ENCODE data around the gene RFX2. TPM values are rescaled to one million over a fixed set of nuclear protein-coding genes. Genes with fewer than 3 reads are reported as not detected.

Gene RFX2
- total RNA-seq, 4 donors from 2014 or later, result 12.6 to 17.3 (median 15.0) TPM

DNA sequence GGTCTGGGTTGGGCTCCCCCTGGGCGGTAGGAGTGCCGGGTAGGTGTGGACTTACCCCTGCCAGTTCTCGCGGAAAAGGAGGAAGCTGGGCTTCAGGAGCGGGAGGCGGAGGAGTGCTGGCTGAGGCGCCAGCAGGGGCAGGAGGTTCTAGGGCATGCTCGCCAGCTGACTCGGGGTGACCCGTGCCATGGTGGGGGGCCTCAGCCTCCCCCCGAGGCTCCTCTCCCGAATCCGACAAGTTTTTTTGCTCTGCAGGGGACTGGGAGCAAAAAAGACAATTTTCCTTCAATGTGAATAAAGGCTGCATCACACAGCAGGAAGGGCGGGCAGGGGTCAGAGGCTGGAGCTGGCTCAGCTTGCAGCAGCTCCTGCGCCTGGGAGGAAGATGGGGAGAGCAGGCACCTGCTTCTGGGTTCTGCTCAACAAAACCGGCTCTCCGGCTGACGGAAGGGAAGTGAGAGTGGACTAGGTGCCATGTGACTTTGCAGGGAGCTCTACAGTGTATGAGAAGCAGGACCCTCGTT, 158.9 kb downstream of the RFX2 start:
- Histone ChIP-seq H3K4me3 (peak overlapping the region in 1 of 4 donors; percentile 4), H3K4me1 (peaks cover 0 to 99% (median 81%) of the 10 kb centered on the region in 4 donors), H3K36me3 (no peaks in the 10 kb centered on the region), H3K27ac (peak overlapping the region; percentile 33 to 92 (median 62)), H3K27me3 (no peaks in the 10 kb centered on the region), H3K9me3 (no peaks in the 10 kb centered on the region)
- DNase-seq (ENCODE audit: low spot score in 2 of 2), result no peak
- TF ChIP-seq, protein P1, sequence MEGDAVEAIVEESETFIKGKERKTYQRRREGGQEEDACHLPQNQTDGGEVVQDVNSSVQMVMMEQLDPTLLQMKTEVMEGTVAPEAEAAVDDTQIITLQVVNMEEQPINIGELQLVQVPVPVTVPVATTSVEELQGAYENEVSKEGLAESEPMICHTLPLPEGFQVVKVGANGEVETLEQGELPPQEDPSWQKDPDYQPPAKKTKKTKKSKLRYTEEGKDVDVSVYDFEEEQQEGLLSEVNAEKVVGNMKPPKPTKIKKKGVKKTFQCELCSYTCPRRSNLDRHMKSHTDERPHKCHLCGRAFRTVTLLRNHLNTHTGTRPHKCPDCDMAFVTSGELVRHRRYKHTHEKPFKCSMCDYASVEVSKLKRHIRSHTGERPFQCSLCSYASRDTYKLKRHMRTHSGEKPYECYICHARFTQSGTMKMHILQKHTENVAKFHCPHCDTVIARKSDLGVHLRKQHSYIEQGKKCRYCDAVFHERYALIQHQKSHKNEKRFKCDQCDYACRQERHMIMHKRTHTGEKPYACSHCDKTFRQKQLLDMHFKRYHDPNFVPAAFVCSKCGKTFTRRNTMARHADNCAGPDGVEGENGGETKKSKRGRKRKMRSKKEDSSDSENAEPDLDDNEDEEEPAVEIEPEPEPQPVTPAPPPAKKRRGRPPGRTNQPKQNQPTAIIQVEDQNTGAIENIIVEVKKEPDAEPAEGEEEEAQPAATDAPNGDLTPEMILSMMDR (IDR thresholded peaks at IDR 0.05), result no peak
- TF ChIP-seq POLR2A (IDR thresholded peaks at IDR 0.05) (no peak), EP300 (IDR thresholded peaks at IDR 0.05) (no peak)
- WGBS, 2 donors, result 18 to 29% methylated on average over 16 to 19 of the region's 19 CpGs

DNA sequence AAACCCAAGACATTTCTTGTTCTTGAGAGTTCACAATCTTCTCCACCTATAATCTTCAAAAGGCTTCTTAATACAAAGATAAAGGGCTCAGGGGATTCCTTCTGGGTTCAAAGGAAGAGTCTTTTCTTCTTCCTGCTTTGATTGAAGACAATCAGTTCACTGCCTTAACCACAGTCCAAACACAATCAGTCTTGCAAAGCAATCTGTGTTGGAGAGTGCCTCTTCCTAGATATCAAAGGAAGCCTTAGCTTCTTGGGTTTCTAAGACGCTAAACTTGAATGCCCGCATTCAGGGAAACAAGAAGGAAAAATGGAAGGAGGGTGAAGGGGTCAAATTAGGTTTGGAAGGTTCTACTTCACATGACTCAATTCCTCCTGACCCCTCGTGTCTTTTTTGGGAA, 159.6 kb downstream of the RFX2 start:
- Histone ChIP-seq H3K27ac (peak overlapping the region; percentile 33 to 92 (median 62)), H3K4me1 (peaks cover 0 to 98% (median 81%) of the 10 kb centered on the region in 4 donors)

DNA sequence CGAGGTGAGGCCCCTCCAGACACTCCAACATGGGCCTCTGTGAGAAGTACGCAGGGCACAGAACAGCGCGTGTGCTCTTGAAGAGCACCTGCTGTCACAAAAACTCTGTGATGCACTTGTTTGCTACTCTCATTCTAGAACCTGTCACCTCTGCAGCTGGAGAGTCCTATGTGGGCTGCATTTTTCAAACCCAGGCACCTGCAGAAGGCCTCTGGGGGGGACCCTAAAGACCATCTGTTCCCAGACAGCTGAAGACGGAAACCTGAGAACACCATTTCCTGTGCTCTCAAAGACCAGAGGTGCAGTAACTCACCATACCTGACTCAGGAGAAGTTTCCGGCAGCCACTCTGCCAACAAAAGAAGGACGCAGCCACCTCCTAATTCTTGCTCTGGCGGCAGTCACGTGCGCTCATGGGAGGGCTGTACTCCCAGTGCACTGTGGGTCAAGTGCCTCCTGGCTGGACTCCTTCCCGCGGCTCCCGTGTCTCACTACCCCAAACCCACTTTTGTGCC, 160.5 kb downstream of the RFX2 start:
- H3K9me3 ChIP-seq, result no peaks in the 10 kb centered on the region
- H3K4me1 ChIP-seq, result peaks cover 0 to 92% (median 74%) of the 10 kb centered on the region in 4 donors

More for the DNA sequence above, 159.6 kb downstream of the RFX2 start:
- Histone ChIP-seq H3K36me3 (no peaks in the 10 kb centered on the region), H3K27me3 (no peaks in the 10 kb centered on the region), H3K9me3 (no peaks in the 10 kb centered on the region), H3K4me3 (no peak overlapping the region)
- TF ChIP-seq EP300 (IDR thresholded peaks at IDR 0.05) (no peak), POLR2A (IDR thresholded peaks at IDR 0.05) (no peak)
- TF ChIP-seq, protein P1 (IDR thresholded peaks at IDR 0.05), result no peak
- 23 to 24% methylated on average over 3 of the region's 3 CpGs for WGBS, 2 donors
- DNase-seq (ENCODE audit: low spot score in 2 of 2), result no peak

DNA sequence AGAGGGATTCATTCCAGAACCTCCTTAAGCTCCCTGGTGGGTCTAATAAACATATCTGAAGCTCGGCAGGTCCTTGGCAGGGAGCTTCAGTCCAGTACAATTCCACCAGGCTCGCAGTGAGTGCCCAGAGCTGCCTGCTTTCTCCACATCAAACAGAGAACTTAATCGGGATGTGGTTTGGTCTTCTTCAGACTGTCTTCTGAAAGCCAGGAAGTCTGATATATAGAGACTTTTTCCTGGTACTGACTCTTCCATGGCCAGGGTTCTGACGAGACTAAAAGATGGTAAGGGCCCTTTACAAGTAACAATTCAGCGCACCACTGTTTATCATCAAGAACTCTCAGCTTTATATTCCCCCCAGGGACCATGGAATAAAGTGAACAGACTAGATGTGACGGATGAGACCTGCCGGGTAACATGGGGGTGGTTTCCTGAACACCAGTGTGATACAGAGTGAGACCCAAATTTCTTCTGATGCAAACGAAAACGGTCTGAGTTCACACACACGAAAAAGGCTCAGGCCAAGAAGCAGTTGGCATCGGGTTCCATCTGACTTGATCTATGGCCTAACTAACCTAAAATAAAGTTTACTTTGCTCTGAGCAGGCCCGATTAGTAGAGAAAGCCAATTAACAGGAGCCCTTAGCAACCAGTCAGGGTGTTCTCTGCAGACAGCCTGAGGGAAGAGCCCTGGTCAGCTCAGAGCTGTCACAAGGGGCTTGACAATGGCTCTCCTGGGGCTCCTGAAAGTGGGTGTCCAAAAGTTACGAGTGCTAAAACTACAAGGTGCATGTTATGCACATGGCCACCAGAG, 161.3 kb downstream of the RFX2 start:
- peaks cover 0 to 91% (median 68%) of the 10 kb centered on the region in 4 donors for H3K4me1 ChIP-seq

More for the DNA sequence above, 160.5 kb downstream of the RFX2 start:
- TF ChIP-seq EP300 (IDR thresholded peaks at IDR 0.05) (no peak), POLR2A (IDR thresholded peaks at IDR 0.05) (no peak)
- TF ChIP-seq, protein P1 (IDR thresholded peaks at IDR 0.05), result no peak
- no peak for DNase-seq (ENCODE audit: low spot score in 2 of 2)
- Histone ChIP-seq H3K27ac (peak overlapping the region in 2 of 4 donors; percentile 85 to 92), H3K27me3 (no peaks in the 10 kb centered on the region), H3K4me3 (no peak overlapping the region), H3K36me3 (no peaks in the 10 kb centered on the region)
- 82 to 88% methylated on average over 13 of the region's 13 CpGs for WGBS, 2 donors

More for the DNA sequence above, 161.3 kb downstream of the RFX2 start:
- no peaks in the 10 kb centered on the region for H3K36me3 ChIP-seq
- no peak for DNase-seq (ENCODE audit: low spot score in 2 of 2)
- H3K9me3 ChIP-seq, result no peaks in the 10 kb centered on the region
- TF ChIP-seq POLR2A (IDR thresholded peaks at IDR 0.05), result no peak
- TF ChIP-seq, protein P1 (IDR thresholded peaks at IDR 0.05), result no peak
- no peak for TF ChIP-seq EP300 (IDR thresholded peaks at IDR 0.05)
- no peaks in the 10 kb centered on the region for H3K27me3 ChIP-seq
- WGBS, 2 donors, result 67 to 69% methylated on average over 13 of the region's 13 CpGs
- peak overlapping the region in 2 of 4 donors; percentile 85 to 92 for H3K27ac ChIP-seq
- H3K4me3 ChIP-seq, result no peak overlapping the region
